Epithelial cell of proximal tubule (primary cell): ENCODE data around the gene ZNF202. TPM values are rescaled to one million over a fixed set of nuclear protein-coding genes. Genes with fewer than 3 reads are reported as not detected.

Experiments
- DNase-seq: peaks from one replicate; pipeline ENCODE4 v3.0.0-alpha.2; 2011; ENCODE audit warnings: low read depth
- H3K4me3 ChIP-seq: 2 replicates; pipeline ENCODE4 v1.5.1; 2011; ENCODE audit warnings: low read depth, mild to moderate bottlenecking, low read length
- CTCF ChIP-seq: conservative IDR thresholded peaks from 2 replicates; pipeline ENCODE4 v1.5.1; 2012; ENCODE audit warnings: low read depth, mild to moderate bottlenecking, low read length
- total RNA-seq: library from RNA; depleted of rRNA; stranded (reverse); fragments of >200 nt; gene quantifications from 2 replicates; pipeline ENCODE4 v1.2.3, GENCODE V29; 2015

Gene ZNF202
- total RNA-seq, 1 donor from 2014 or later: 2.2 TPM

DNA sequence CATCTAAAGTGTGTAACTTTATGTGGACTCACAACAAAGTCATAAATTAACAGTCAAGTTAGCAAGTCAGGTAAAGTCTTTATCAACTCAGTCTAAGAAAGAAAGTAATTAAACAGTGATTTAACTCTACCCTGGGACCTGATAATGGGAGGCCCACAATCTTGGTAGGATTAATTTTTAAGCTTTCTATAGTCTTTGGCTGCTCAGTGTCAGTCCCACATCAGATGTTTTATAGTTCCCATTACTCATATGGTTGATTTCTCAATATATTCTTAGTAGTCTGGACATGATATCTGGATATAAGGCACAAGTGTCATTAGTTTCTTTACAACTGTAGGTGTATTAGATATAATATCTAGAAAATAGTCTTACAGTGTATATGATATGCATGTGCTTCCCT is 48.5 kb downstream of the ZNF202 start:
- TF ChIP-seq CTCF: no peak
- no peak overlapping the region for H3K4me3 ChIP-seq
- no peak for DNase-seq

DNA sequence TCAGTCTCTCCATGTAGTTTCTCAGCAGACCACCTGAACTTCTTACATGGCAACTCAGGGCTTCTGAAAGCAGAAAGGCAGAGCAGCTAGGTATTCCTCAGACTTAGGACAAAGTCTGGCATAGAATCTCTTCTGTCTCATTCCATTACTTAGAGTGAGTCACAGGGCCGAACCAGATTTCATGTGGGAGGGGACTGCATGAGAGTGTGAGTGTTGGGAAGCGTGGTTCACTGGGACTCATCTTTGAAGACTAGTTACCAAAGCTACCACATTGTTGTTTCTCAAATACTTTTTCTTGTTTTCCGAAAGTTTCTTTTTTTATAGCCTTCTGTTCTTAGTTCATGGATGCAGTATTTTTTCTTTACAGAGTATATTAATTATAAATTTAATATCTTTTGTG is 51.0 kb downstream of the ZNF202 start:
- TF ChIP-seq CTCF: no peak
- no peak for DNase-seq
- no peak overlapping the region for H3K4me3 ChIP-seq

GRCh38 chr11:123684601-123685000 is 56.9 kb downstream of the ZNF202 start:
- DNase-seq: no peak
- no peak for TF ChIP-seq CTCF
- H3K4me3 ChIP-seq: no peak overlapping the region

- no peak overlapping the region for H3K4me3 ChIP-seq
- TF ChIP-seq CTCF: no peak
- DNase-seq: no peak
Observed at GRCh38 chr11:123683428-123684170, 57.9 kb downstream of the ZNF202 start.

DNA sequence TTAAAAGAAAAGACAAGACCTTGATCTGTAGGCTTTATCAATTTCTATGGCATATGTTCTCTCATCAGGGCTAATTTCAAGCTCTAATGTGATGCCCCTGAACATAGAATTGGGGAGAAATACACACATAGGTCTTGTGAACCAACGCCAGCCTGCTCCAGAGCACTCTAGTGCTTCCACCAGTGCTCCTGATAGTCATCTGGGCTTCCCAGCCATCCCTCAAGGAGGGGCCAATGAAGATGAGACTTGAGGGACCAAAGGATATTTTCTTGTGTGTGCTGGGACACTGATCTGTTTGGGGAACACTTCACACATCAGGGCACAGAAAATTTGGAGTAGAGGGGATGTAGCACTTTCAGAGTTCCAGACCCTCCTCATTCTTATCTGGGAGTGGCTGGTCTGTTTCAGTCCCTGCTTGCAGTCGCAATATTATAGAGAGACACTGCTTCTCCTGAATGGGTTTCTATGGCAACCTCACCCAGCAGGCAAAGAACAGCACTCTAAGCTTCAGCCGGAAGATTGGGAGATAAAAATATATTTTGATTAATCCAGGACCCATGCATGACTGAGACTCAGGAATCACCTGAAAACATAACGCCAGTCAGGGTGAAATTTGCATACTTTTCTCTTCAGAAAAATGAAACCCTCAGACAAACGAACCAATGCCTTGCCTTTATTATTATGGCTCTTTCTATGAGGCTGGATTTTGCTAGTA is 58.6 kb downstream of the ZNF202 start:
- no peak overlapping the region for H3K4me3 ChIP-seq
- no peak for DNase-seq
- TF ChIP-seq CTCF: no peak

DNA sequence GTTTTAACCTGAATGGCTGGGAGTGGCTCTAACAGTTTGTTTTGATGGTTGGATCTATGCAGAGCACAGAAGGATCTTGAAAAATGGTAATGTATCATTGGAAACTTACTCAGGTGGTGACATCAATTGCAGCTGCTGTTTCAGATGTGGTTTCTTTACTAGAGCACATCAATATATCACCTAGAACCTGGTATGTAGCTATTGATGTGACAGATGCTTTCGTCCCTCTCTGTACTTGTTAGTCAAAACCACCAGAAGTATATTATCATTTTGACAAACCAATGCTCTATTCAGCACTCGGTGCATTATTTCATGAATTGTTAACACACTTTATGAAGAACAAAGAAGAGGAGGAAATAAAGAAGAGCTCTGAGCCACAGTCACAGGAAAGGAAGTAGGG is 60.4 kb downstream of the ZNF202 start:
- DNase-seq: no peak
- no peak overlapping the region for H3K4me3 ChIP-seq
- TF ChIP-seq CTCF: no peak
